Progenitor cell of endocrine pancreas (in vitro differentiated cells): ENCODE data around the gene INPP5E. TPM values are rescaled to one million over a fixed set of nuclear protein-coding genes. Genes with fewer than 3 reads are reported as not detected.
A peak's percentile ranks its signal among the peaks of the same experiment; 100 is the strongest.

Source experiments
- DNase-seq: peaks from one replicate; pipeline ENCODE4 v3.0.0; 2021; ENCODE audit warnings: low spot score; ENCODE audit not compliant: unreplicated experiment
- H3K27ac Mint-ChIP-seq: 2 replicates; pipeline ENCODE4 v1.8.0; 2021; ENCODE audit warnings: mild to moderate bottlenecking, moderate library complexity, mixed read lengths
- H3K27me3 Mint-ChIP-seq: 2 replicates; pipeline ENCODE4 v1.8.0; 2021; ENCODE audit warnings: mixed read lengths
- H3K36me3 Mint-ChIP-seq: 2 replicates; pipeline ENCODE4 v1.8.0; 2022; ENCODE audit warnings: mixed read lengths; ENCODE audit not compliant: insufficient read depth
- H3K4me1 Mint-ChIP-seq: 2 replicates; pipeline ENCODE4 v1.8.0; 2021; ENCODE audit warnings: low read depth, mixed read lengths
- H3K4me3 Mint-ChIP-seq: 2 replicates; pipeline ENCODE4 v1.8.0; 2021; ENCODE audit warnings: low read depth, mild to moderate bottlenecking, moderate library complexity, mixed read lengths
- H3K9me3 Mint-ChIP-seq: 2 replicates; pipeline ENCODE4 v1.8.0; 2021; ENCODE audit warnings: low read depth, mixed read lengths
- total RNA-seq: library from RNA; stranded (reverse); gene quantifications from 2 replicates; pipeline ENCODE4 v1.2.1, GENCODE V29; 2021
- TF ChIP-seq, protein P1 (sequence below): fragments of 200-600 bp; sonication (generic); IDR thresholded peaks from one replicate; pipeline ENCODE4 v1.5.0; 2021; ENCODE audit warnings: antibody characterized with exemption, mild to moderate bottlenecking; ENCODE audit not compliant: unreplicated experiment

Gene INPP5E
- total RNA-seq, 1 donor from 2014 or later = 25.1 TPM

- H3K9me3 Mint-ChIP-seq = no peaks in the 10 kb centered on the region
- H3K4me3 Mint-ChIP-seq = peak overlapping the region; percentile 78
- no peaks in the 10 kb centered on the region for H3K27me3 Mint-ChIP-seq
- H3K27ac Mint-ChIP-seq = no peak overlapping the region
- DNase-seq = peak; percentile 30
- peaks cover 12% of the 10 kb centered on the region for H3K36me3 Mint-ChIP-seq
- peaks cover 17% of the 10 kb centered on the region for H3K4me1 Mint-ChIP-seq
- TF ChIP-seq, protein P1, sequence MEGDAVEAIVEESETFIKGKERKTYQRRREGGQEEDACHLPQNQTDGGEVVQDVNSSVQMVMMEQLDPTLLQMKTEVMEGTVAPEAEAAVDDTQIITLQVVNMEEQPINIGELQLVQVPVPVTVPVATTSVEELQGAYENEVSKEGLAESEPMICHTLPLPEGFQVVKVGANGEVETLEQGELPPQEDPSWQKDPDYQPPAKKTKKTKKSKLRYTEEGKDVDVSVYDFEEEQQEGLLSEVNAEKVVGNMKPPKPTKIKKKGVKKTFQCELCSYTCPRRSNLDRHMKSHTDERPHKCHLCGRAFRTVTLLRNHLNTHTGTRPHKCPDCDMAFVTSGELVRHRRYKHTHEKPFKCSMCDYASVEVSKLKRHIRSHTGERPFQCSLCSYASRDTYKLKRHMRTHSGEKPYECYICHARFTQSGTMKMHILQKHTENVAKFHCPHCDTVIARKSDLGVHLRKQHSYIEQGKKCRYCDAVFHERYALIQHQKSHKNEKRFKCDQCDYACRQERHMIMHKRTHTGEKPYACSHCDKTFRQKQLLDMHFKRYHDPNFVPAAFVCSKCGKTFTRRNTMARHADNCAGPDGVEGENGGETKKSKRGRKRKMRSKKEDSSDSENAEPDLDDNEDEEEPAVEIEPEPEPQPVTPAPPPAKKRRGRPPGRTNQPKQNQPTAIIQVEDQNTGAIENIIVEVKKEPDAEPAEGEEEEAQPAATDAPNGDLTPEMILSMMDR = no peak
These were observed 831 bp downstream of the INPP5E start for GRCh38 chr9:136438548-136439480.

DNA sequence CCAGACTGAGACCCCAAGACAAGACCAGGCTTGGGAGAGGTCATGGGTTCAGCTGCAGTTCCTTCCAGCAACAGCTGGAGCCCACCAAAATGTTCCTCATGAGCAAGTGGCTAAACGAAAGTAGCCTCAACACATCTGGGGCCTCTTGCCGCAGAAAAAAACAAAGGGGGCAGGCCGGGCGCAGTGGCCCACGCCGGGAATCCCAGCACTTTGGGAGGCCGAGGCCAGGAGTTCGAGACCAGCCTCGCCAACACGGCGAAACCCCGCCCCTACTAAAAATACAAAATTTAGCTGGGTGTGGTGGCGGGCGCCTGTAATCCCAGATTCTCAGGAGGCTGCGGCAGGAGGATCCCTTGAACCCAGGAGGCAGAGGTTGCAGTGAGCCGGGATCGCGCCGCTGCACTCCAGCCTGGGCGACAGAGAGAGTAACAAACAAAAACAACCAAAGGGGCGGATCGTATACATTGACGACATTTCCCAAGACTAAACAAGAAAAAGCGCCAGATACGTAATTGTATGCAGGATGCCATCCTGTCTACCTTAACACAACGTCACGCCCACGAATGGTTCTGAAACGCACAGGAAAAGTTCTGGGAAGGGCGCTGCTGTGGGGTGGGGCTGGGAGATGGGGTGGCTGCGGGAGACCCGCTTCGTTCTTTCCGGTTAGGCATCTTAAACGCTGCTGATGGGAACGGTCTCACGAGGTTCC, 1.7 kb downstream of the INPP5E start:
- TF ChIP-seq, protein P1 = no peak
- peaks cover 9% of the 10 kb centered on the region for H3K36me3 Mint-ChIP-seq
- no peaks in the 10 kb centered on the region for H3K9me3 Mint-ChIP-seq
- DNase-seq = no peak
- H3K27ac Mint-ChIP-seq = no peak overlapping the region
- peaks cover 17% of the 10 kb centered on the region for H3K4me1 Mint-ChIP-seq
- H3K27me3 Mint-ChIP-seq = no peaks in the 10 kb centered on the region
- H3K4me3 Mint-ChIP-seq = peak overlapping the region; percentile 78

- H3K27ac Mint-ChIP-seq = no peak overlapping the region
- H3K36me3 Mint-ChIP-seq = peaks cover 3% of the 10 kb centered on the region
- TF ChIP-seq, protein P1 = no peak
- H3K9me3 Mint-ChIP-seq = no peaks in the 10 kb centered on the region
- H3K4me3 Mint-ChIP-seq = peak overlapping the region; percentile 78
- no peaks in the 10 kb centered on the region for H3K27me3 Mint-ChIP-seq
- no peak for DNase-seq
- H3K4me1 Mint-ChIP-seq = peaks cover 17% of the 10 kb centered on the region
These were observed 2.2 kb downstream of the INPP5E start for GRCh38 chr9:136437430-136437829.

- Mint-ChIP-seq H3K4me1 (peaks cover 17% of the 10 kb centered on the region), H3K27ac (peak overlapping the region; percentile 18), H3K9me3 (no peaks in the 10 kb centered on the region), H3K4me3 (peak overlapping the region; percentile 78), H3K36me3 (peaks cover 2% of the 10 kb centered on the region), H3K27me3 (no peaks in the 10 kb centered on the region)
- TF ChIP-seq, protein P1 = no peak
- DNase-seq = no peak
These were observed 3.5 kb downstream of the INPP5E start for GRCh38 chr9:136436055-136436634.

DNA sequence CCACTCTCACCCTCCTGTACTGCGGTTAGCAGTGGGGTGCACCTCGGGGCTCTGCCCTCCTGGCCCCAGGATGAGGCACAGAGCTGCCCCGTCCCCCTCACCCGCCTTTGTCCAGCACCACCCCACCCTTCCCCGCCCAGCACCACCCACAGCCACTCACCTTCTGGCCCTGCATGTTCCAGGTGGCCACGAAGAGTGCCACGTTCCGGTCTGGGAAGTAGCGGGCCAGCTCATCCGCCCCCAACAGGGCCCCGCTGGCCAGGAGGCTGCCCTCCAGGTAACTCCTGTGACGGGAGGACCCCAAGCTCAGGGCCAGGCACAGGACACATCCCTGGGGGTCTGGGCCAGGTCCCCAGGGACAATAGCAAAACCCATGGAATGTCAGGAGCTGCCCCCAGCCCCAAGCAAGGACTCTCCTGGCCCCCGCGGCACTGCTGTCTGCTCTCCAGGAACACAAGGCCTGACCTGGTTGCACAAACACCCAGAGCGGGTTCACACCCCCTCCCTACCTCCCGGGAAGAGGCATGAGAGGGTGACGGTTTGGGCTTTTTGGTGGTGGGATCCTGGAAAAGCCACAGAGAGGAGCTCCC, 5.0 kb downstream of the INPP5E start:
- H3K27ac Mint-ChIP-seq = no peak overlapping the region
- no peak for DNase-seq
- H3K36me3 Mint-ChIP-seq = peaks cover 2% of the 10 kb centered on the region
- no peaks in the 10 kb centered on the region for H3K9me3 Mint-ChIP-seq
- TF ChIP-seq, protein P1 = no peak
- H3K27me3 Mint-ChIP-seq = no peaks in the 10 kb centered on the region
- peaks cover 17% of the 10 kb centered on the region for H3K4me1 Mint-ChIP-seq
- H3K4me3 Mint-ChIP-seq = no peak overlapping the region
